IPS-20b (cell line): Measurements from ENCODE around the gene PLEK2.
"Not testable (repeated sequence)": the region's sequence is repeated elsewhere in the genome, so short reads cannot be mapped to it uniquely, and the experiment has no call there.

Experiments
- H3K27ac ChIP-seq: one replicate; pipeline ENCODE4 v1.5.1; 2013; ENCODE audit warnings: low read length
- H3K27me3 ChIP-seq: 2 replicates; pipeline ENCODE4 v1.6.1; 2013; ENCODE audit warnings: mild to moderate bottlenecking, low read length, inconsistent platforms; ENCODE audit not compliant: insufficient read depth
- H3K36me3 ChIP-seq: 2 replicates; pipeline ENCODE4 v1.6.1; 2013; ENCODE audit warnings: low read depth, mild to moderate bottlenecking, inconsistent platforms, low read length, moderate library complexity; ENCODE audit not compliant: insufficient read depth
- H3K4me1 ChIP-seq: 2 replicates; pipeline ENCODE4 v1.6.1; 2013; ENCODE audit warnings: mild to moderate bottlenecking, control low read depth, inconsistent platforms, low read length, moderate library complexity; ENCODE audit not compliant: insufficient read depth
- H3K4me3 ChIP-seq: 2 replicates; pipeline ENCODE4 v1.5.1; 2013; ENCODE audit warnings: mild to moderate bottlenecking, low read length, inconsistent platforms
- H3K9ac ChIP-seq: 2 replicates; pipeline ENCODE4 v1.6.1; 2013; ENCODE audit warnings: low read depth, mild to moderate bottlenecking, inconsistent platforms, low read length, moderate library complexity
- H3K9me3 ChIP-seq: 2 replicates; pipeline ENCODE4 v1.6.1; 2013; ENCODE audit warnings: mild to moderate bottlenecking, low read depth, low read length, inconsistent platforms; ENCODE audit not compliant: insufficient read depth

PLEK2 gene

DNA sequence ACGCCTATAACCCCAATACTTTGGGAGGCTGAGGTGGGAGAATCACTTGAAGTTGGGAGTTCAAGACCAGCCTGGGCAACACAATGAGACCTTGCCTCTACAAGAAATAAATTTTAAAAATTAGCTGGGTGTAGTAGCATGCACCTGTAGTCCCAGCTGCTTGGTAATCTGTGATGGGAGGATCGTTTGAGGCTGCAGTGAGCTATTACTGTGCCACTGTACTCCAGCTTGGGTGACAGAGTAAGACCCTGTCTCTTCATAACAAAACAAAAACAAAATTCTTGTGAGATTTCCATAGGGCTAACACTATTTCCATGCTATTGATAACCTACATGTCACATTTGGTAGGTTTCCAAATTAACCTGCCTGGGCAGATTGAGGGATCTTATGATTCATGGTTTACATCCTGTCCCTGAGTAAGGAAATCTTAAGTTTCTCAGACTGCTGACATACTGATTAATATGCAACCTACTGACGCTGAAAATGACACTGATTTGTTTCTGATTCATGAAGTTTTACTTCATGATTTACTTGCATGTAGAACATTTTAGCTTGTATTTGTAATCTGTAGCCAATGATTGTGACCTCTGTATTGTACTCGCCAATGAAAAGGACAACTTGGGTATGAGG lies 68.2 kb downstream of the PLEK2 start:
- no peaks in the 10 kb centered on the region for H3K27me3 ChIP-seq
- no peaks in the 10 kb centered on the region for H3K4me1 ChIP-seq
- H3K36me3 ChIP-seq: peaks cover 77% of the 10 kb centered on the region
- H3K4me3 ChIP-seq: no peak overlapping the region
- H3K27ac ChIP-seq: no peak overlapping the region
- no peak overlapping the region for H3K9ac ChIP-seq
- no peaks in the 10 kb centered on the region for H3K9me3 ChIP-seq

DNA sequence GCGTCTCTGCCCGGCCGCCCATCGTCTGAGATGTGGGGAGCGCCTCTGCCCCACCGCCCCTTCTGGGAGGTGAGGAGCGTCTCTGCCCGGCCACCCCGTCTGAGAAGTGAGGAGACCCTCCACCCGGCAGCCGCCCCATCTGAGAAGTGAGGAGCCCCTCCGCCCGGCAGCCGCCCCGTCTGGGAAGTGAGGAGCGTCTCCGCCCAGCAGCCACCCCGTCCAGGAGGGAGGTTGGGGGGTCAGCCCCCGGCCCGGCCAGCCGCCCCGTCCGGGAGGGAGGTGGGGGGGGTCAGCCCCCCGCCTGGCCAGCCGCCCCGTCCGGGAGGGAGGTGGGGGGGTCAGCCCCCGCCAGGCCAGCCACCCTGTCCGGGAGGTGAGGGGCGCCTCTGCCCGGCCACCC lies 70.7 kb downstream of the PLEK2 start:
- not testable (repeated sequence) for H3K27ac ChIP-seq, H3K4me1 ChIP-seq, H3K9ac ChIP-seq, H3K4me3 ChIP-seq, H3K27me3 ChIP-seq, H3K9me3 ChIP-seq
- peaks cover 79% of the 10 kb centered on the region for H3K36me3 ChIP-seq
